Stimulated activated CD4-positive, alpha-beta T cell treated with anti-CD3 and anti-CD28 coated beads, Interleukin-4, amount 100 ng/mL, for 48 hours (primary cell): Measurements from ENCODE around the gene HOXA5.

Experiments used
- DNase-seq, 2 donors: peaks; one replicate each; pipeline ENCODE4 v3.0.0-alpha.2; 2020; ENCODE audit warnings: low read depth in 2 of 2

HOXA5 gene

DNA sequence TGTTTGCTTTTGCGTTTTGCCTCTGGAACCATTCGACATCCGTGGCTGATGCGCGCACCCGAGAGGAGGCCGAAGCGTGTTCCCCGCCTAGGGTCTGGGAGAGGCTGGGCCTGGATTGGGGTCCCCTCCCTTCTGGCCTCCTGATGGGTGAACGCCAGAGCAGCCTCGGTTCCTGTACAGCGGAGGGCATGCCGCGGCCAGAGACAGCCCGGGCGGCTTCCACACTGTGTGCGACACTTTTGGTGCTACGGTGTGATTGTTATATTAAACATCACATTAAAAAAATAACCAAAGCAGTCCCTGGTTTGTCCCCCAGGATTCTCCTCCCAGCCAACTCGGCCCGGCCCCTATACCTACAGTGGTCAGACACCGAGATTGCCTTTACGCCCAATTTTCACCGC is 16.7 kb upstream of the HOXA5 start:
- DNase-seq = no peak

DNA sequence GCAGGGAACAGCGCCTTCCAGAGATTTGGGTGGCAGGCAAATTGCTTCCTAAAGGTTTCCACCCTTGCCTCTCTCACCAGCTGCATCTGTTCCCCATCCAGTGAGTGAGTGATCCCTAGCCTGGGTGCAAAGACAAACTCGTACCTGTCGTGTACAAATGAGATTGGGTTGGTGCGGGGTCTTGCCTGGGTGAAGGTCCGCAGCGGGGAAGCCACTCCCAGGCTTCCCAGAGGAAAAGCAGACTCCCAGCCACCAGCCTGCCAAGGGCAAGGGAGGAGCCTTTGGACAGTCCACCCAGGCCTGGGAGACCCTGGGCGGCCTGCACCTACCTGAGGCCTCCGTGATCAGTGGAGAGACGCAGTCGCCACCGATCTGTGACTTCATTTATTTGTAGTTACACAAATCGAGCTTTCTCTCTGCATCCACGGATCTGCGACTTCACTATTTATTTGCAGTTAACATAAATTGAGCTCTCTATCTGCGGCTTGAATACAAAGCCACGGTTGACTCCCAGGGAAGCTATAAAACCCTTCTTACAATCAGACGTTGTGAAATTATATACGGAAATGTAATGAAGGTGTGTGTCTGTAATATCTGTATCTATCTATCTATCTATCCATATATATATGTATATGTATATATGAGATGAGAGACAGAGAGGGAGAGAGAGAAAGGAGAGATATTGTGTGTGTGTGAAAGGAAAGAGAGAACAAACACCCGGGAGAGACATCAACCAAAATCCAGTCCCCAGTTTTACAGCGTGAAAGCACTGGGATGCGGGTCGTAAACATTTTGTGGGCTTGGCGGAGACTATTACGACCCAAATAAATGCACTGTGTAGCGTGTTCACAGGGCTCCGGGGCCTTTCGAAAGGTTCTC is 16.0 kb upstream of the HOXA5 start:
- no peak for DNase-seq

DNA sequence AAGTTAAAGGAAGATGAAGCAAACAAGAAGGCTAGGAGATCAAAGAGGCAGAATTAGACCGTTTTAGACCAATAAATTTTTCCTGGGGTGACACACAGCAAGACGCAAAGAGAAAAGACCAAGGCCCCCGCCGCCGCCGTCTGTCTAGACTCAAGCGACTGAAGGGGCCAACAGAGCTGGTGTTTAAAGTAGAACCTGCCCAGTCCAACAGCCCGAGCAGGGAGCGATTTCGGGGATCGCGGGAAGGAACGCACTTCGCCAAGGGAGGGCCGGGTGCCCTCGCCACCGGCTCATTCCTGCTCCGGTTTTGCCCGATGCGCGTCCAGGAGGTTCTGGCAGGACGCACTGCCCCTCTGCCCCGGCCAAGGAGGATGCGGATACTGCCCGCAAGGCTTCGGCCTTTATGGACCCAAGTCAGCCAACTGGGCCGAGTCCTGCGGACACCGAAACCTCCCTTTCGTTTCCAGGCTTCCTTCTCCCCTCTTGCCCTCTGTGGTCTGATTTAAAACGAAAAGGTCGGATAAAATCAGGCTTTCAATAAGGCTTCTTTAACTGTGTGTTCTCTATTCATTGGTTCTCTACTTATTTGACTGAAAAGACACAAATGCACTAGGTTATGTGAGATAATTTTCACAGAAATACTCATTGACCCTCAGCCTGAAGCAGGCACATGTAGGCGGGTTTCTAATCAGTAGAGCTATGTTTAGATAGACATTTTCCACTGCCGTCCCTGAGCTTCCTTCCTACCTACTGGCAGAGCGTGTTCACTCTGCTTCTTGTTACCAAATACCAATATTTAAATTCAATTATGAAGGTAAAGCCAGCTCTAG is 15.2 kb upstream of the HOXA5 start:
- no peak for DNase-seq

DNA sequence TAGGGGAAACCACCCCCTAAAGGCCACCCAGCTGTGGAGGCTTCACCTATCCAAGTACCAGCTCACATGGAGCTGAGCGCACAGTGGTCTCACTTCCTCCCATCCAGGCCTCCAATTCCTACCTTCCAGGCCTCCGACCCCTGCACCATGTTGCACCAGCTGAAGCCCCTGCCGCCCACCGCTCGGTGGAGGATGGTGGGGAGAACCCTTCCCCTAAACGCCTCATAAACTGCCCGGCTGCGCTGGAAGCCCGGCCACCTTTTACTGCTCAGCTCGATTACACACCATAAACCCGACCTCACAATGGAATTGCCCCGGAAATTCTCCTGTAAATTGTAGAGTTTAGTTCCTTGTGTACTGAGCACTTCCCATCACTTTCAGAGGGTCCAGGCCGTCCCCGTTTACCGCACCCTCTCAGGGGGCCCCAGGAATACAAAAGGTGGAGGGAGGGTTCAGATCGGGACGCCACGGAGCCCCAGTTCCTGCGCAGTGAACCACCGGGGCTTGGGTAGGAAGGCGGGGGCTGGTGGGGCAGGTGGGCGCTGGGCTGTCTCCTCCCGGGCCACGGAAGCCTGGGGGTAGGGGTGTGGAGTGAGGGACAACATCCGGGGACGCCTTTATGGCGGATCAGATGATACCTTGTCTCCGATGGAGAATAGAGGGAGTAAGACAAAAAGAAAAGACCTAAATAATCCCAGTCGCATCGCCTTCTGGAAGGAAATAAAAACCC is 14.4 kb upstream of the HOXA5 start:
- no peak for DNase-seq

DNA sequence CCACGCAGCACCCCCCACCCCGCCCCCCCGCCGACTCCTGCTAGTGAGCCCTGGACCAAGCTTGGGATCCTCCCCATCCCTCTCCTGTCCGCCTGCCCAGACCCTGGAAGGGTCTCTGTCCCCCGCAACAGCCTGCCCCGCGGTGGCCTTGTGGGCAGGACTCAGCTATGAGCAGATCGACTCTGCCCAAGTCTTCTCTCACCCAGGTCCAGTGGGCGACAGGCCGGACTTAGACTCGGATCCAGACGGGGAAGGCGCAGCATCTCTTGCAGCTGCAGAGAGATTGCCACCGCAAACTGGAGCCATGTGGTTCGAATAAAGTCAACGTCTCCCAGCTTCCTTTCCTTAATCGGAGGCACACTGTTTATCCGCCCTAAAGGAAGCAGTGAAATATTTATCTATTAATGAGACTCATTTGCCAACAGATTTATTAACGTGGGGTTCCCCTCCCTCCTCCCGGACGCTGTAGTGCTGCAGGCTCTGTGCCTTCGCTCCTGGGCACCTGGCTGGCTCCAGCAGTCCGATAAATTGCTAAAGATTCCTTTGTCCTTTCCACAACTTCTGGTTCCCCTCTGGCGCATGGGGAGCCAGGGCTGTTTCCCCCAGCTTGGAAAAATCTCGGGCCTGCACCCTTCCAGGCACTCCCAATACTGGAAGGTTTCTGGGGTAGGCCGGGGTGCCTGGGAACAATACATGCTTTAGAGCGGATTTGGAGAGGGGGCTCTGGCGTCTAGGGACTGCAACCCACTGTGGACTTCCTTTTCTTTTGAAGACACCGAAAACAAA is 13.6 kb upstream of the HOXA5 start:
- DNase-seq = no peak

DNA sequence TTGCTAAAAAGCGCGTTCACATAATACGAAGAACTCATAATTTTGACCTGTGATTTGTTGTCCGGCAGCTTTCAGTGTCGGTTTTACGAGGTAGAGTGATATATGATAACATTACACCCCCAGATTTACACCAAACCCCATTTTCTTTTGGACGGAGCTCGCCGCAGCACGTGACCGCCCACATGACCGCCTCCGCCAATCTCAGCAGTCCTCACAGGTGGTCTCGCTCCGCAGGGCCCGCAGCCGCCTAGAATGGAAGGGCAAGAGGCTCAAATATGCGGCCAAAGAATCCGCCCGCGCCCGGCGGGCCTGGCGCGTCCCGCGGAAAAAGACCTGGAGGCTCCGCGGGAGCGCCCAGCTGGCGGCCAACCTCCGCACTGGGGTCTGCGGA is 13.0 kb upstream of the HOXA5 start, which contains the start of gene HOXA7:
Gene HOXA7 (minus strand): TSS at position 168 of the 391 bp plus-strand sequence. CDS start 130 bp downstream, at position 38.
- no peak for DNase-seq

DNA sequence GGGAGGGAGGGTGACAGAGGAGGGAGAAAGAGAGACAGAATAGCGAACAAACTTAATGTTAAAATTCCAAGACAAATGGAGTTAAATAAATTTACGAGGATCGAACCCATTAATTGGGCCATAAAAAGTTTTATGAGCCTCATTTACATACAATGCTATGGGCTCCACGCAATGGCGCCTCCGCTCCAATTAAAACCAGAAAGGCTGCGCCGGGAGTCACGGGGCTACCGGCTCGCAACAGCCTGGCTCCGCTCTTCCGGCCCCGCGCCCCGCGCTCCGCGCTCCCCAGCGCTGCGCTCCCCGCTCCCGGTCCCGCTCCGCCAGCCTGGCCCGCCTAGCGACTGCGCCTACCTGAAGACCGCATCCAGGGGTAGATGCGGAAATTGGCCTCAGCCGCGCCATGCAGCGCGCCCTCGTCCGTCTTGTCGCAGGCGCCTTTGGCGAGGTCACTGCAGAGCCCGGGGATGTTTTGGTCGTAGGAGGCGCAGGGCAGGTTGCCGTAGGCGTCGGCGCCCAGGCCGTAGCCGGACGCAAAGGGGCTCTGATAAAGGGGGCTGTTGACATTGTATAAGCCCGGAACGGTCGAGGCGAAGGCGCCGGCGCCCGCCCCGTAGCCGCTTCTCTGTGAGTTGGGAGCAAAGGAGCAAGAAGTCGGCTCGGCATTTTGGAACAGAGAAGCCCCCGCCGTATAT is 12.5 kb upstream of the HOXA5 start:
- DNase-seq = no peak

DNA sequence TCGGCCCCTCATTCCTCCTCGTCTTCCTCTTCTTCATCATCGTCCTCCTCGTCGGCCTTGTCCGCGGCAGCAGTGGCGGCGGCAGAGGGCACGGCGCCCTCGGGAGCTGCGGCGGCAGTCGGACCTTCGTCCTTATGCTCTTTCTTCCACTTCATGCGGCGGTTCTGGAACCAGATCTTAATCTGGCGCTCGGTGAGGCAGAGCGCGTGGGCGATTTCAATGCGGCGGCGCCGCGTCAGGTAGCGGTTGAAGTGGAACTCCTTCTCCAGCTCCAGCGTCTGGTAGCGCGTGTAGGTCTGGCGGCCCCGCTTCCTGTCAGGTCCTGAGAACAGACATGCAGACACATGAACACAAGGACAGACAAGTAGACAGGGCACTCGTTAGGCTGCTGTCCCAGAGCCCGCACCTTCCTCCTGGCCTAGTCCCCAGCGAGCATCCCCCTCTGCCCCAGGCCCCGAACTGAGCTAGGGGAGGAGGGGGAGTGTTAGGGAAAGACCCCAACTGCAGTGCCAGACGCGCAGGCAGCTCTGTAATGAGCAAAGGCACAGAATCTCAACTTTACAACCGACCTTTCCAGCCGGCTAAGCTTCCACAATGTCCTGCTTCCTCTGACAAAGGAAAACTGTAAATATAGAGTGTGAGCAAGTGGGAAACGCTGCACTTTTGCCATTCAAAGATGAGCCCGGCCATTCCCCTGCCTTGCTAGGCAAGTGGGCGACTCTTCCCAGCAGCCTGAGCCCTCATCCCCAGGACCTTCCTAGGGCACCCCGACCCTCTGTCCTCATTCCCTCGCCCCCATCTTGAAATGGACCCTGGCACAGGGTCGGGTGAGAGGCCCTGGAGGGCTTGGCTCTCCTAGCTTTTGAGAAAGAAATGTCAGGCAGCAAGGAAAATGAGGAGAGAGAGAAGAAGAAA is 11.7 kb upstream of the HOXA5 start:
- DNase-seq = no peak

DNA sequence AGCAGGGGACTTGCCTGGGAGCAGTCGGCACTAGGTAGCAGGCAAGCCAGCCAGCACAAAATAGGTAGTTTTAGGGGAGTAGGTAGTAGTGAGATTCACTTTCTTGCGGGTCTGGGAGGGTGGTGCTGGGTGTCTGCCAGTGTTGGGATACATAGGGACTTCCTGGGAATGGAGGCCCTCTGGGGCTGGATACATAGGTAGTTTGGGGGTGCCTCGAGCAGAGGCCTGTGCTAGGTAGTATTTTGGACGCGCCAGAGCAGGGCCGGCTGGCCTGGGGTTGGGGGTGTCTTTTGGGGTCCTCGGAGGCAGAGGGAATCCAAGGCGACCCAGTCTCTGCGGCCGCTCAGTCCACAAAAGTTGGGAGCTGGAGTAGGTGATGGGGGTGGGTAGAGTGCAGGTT is 10.9 kb upstream of the HOXA5 start:
- no peak for DNase-seq

DNA sequence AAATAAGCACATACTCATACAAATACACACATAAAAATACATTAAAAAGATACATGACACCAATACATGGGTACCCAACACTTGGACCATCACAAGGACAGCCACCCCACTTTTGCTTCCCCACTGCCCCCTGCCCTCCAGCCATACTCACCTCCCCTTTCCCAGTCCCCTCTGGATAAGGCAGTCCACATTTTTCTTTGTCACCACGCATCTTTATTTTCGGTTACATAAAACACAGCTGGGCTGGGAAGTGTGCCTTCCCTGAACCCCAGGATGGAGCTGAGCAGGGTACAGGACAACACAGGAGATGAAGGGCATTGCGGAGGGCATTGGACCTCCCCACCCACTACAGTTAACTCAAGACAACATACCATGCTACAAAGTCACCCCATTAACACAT is 10.0 kb upstream of the HOXA5 start:
- DNase-seq = no peak

DNA sequence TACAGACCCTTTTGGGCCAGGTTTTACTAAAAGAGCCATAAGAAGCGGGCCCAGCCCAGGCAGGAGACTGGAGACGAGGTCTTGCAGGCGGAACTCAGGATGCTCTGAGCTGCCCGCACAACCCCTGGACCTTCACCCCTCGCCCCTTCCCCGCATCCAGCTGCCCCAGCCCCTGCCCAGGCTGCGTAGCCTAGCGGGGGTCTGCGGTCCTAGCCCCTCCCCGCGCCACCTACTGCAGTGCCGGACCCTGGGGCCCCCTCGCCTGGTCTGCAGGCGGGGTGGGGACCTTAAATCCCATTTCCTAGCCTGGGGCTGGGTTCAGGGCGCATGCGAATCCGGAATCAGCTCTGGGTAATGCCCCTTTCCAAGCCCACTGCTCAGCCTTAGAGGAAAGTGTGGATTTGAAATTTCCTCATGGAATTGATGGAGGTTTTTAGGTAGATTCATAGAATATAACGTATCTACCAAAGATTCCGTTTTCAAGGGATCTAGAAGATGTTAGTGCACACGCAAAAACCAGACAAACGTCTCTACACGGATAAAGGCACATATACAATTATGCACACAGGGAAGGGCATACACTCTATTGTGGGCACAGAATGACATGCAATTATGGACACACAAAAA is 9.4 kb upstream of the HOXA5 start:
- DNase-seq = no peak

DNA sequence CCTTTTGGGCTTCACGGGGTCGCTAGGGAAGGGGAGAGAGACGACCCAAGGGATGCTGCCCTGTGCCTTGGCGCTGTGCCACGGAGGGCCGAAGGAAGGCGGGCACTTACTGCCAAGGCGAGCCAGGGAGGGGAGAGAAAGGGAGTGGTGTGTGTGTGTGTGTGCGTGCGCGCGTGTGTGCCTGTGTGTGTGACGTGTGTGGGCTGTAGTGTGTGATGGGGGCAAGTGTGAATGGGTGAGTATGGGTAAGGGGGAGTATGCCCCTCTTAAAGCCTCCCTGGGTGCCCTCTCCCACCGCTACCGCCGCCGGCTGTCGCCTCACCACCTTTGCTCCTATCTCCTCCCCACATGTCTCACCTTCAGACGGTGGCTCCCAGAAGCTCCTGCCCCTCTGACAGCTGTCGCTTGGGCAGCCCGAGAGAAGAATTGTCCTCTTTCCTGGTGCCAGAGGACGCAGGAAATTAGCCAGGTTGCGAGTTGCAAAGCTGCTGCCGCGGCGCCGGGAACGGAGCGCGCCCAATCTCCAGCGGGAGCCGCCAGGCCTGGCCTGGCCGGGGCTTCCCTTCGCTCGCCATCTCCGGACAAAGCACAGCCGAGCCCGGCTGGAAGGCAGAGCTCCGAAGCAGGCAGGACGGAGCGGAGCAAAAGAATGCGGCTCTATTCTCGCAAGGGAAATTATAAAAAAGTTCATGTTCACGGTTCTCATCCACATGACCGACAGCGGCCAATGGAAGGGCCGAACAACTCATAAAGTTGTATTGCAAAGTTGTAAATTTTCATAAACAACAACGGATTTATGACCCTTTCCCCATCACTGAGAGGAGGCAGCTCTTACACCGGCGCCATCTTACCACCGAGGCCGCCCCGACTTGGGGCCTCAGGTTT is 8.7 kb upstream of the HOXA5 start, which contains the start of gene HOXA3:
Gene HOXA3 (minus strand): TSS at position 653 of the 885 bp plus-strand sequence. CDS start 41,943 bp downstream, outside the sequence.
- no peak for DNase-seq

DNA sequence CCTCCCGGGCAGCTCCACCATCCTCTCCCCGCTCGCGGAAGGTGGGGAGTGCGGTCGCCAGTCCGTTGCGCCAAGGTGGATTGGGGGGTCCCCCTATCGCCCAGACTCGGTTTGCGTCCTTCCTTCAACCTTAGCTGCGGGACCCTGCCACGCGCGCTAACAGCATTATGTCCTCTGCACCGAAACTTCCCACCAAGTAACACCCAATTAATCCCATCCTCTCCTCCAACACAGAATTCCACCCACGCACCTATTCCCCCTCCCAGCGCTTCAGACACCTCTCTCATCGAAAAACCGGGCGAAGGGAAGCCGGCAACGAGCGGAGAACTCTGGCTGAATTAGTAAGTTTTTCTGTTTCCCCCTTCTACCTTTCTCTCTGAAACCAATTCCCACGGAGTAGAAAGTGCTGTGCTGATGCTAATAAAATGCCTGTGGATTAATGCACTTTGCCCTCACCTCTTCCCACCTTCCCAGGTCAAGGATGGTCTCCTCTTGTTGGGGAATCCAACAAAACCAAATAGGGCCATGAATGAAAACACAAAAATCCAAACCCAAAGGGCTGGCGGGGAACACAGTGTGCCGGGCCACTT is 8.0 kb upstream of the HOXA5 start:
- DNase-seq = no peak

DNA sequence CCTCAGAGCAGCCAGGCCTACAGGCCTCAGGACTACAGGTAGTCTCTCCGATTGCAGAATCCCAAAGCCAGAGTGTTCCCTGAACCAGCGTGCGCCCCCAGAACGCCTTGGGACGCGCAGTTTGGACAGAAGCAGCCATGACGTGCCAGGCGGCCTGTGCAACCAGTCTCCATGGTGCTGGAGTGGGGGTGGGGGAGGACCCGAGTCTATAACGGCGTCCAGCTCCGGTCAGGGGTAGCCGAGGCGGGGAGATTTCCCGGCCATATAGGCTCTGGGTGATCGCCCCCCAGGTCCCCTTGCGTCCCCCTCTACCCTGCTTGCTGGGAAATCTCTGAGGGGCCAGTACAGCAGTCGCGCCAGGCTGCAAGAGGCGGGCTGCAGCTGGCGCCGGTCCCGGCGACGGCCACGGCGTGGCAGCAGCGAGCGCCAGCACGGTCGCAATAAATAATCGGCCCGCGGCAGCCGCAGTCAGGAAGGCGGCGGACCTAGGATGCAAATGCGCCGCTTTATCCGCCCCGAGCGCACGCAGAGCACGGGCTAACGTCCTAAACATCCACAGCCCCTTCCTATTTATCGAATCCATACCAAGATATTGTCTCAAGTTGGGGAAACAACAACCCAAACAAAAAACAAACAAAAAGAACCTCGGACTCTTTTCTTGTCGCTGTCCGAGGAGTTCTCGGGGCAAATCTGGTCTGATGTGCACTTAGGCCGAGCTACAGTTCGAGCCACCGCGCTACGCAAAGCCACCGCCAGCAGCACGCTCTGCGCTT is 7.3 kb upstream of the HOXA5 start:
- DNase-seq = peak; percentile 49 to 59

DNA sequence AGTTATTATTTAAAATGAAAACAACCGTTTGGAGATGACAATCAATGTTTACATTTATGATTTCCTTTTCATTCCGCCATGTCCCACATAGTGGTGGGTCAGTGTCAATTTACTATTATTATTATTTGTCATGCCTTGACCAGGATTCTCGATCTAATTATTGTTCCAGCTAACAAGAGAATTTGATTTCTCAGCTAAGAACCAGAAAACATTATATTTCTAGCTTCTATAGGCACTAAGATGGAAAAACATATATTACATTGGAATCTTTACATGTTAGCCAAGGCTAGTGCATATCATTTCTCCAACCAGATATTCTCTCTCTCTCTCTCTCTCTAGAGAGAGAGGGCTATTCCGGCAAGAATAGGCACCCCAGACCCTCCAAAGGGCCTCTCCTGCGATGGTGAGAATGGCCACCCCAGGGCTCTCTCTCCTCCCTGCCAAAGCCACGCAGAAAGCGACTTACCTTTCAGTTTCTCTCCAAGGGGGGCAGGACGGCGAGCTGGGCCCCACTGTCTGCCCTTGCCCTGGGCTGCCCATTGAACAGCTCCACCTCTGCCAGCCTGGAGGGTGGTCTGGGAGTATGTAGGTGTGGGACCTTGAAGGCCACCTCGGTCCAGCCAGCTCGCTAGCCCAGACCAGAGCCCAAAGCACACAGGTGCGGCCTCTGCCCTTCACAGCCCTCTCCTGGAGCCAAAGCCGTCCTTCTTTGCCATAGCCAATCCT is 6.5 kb upstream of the HOXA5 start:
- DNase-seq = no peak
